NCI-H128 (cell line): ENCODE measurements around the gene SSBP3.
"Not testable (repeated sequence)": the region's sequence is repeated elsewhere in the genome, so short reads cannot be mapped to it uniquely, and the experiment has no call there.

Experiments used
- DNase-seq: peaks from one replicate; lab custom pipeline; 2025; ENCODE audit not compliant: unreplicated experiment; lab: John Stamatoyannopoulos, UW

SSBP3 gene

DNA sequence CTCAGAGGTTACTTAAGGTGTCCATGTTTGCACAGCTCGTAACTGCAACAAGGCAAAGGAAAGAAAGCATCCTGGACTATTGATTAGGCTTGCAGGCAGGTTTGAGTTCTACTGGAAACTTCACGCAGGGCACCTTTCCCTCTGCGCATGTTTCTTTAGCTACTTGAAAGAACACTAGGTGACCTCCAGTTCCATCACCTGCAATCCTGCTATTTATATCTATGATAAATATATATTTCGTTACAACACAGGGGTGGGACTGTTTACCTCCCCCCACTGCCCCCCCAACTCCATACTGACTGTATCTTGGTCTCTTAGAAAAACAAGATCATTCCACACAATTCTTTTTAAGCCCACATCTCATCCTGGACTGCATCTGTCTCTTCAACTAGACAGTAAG is 12.1 kb downstream of the SSBP3 start:
- no peak for DNase-seq

DNA sequence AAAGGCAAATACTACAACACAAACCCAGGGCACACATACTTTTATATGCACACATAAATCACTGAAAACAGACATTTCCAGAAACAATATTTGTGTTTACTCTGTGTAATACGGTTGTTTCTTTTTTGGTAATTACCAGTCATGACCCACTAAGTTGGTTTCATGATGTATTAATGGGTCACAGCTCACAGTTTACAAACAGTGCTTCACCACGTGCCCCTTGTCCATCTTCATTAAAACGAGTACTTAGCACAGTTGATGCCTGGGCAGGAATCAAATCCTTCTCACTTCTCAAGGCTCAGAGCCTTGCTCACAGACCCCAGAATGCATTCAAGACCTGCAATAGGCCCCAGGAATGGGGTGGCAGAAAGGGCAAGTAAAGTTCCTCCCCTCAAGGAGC is 13.8 kb downstream of the SSBP3 start:
- no peak for DNase-seq

DNA sequence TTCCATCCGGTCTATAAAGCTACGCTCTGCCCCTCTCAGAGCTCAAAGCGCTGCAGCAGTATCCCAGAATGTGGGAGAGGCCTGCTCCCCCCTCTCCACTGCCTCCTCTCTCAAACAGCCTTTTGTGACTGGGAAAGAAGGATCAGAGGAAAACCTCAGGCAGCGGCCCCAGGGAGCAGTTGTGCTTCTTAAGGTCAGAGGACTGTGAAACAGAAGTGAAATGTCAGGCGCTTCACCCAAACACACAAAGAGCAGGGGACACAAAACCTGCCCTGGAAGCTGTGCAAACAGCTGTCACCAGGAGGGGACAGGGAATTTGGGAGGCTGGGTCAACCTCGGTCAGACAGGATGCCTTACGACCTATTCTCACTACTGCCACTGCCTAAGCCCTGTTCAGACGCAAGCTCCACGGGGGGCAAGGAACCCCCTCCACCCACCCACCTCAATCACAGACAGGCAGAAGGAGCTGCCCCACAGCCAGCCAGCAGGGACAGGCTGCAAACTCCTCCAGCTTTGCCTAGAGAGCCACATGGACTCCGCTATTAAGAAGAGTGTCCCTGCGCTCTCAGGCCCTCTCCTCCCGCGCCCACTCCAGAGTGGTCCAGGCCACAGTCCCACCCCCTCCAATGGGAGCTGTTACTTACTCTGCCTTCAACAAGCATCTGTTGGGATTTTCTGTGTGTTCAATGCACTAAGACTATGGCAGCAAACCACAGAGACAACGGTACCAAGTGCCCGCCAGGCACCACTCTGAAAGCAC is 14.6 kb downstream of the SSBP3 start:
- no peak for DNase-seq

DNA sequence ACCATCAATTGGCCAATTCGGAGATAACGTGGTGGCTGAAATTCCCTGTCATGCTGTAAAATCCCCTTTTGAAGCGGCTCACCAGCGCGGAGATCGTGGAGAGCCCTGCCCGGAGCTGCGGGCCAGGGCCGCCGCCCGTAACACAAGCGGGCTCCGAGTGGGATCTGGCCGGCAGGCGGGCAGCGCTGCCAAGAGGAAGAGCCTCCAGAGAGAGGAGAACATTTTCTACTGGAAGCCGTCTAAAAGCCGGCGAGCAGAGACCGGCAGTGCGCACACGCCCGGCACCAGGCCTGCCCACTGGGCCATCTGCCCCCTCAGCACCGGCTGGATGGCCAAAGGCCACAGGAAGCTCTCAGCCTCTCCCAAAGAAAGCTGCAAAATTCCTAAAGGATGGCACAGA is 15.5 kb downstream of the SSBP3 start:
- no peak for DNase-seq

DNA sequence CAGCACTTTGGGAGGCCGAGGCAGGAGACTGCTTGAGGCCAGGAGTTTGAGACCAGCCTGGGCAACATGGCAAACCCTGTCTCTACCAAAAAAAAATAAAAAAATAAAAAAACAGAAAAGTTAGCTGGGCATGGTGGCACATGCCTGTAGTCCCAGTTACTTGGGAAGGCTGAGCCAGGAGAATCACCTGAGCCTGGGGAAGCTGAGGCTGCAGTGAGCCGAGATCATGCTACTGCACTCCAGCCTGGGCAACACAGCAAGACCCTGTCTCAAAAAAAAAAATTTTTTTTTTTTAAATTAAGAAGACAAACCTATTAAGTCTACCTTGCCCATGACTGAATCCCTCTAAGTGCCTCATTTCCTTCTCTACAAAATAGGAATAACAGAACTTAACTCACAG is 16.6 kb downstream of the SSBP3 start:
- DNase-seq = not testable (repeated sequence)

DNA sequence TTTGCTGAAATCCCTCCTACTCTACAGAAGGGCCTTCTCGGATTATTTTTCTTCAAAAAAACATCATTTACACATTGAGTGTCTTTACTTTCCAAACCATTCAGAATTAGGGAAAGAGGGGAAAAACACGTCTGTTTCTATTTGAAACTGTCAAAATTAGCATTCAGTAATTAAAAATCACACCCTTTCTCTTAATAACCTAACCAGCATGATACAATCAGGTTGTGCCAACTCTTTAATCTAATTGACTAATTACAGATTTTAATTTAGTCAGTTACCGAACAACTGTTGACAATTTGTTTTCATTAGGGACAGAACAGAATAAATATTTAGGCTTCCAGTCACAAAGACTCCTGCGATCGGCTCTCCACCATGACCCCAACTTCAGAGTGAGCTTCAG is 18.8 kb downstream of the SSBP3 start:
- no peak for DNase-seq

DNA sequence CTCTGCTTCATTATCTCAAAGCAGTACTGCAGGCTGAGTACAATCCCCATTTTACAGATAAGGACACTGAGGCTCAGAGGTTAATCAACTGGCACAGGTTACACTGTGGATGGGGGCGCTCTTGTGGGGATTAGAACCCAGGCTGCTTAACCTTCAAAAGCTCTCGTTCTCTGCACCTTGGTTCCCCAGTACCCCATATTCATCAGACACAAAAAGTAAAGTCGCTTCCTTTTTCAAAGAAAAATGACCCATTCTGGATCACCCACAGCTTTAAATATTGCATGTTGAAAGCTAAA is 20.5 kb downstream of the SSBP3 start:
- DNase-seq = no peak

DNA sequence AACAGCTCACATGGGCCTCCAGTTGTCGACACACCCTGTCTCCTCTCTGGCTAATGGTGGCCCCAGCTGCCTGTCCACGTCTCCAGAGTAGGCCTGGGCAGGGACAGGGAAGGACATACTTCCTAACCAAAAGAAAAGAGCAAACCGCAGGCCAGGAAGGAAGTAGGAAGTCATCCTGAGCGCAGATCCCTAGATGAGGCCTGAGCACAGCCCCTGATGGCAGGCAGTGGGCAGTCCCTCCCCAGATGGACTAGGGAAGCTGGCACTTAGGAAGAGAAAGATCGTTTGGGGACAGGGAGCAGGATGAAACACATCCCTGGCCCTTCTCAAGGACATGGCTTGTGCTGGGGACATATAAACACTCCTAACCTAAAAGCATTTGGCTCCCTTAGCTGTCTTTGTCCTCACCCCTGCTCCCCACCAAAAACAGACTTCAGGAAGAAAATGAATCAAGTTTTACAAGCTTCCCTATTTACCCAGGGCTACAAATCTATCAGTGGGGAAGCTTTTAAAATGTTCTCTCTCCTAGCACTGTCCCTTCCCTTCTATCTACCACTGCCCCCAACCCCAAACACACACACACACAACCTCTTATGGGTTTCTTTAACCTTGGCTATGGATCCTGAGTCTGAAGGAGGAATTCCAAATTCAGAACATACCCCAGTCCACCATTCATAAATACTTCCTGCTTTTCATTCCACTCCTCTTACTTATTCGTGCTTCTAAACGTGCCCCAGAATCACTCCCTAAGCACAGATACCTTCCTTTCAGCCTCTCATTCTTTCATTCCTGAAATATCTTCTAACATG is 21.1 kb downstream of the SSBP3 start:
- no peak for DNase-seq

DNA sequence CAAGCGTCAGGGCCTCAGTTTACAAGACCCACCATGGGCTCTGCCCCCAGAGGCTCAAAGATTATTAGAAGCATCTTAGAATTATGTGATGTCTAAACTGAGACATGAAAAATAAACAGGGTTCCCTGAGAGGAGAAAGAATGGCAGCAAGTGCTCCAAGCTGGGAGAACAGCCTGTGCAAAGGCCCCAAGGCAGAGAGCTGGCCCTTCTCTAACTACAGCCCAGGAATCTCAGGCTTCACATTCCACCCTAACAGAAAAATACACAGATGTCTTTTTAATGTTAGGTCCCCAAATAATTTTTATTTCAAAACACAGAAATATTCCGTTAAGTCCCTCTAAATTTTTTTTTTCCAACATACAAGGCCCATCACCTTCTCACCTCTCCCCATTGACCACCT is 21.7 kb downstream of the SSBP3 start:
- DNase-seq = no peak

DNA sequence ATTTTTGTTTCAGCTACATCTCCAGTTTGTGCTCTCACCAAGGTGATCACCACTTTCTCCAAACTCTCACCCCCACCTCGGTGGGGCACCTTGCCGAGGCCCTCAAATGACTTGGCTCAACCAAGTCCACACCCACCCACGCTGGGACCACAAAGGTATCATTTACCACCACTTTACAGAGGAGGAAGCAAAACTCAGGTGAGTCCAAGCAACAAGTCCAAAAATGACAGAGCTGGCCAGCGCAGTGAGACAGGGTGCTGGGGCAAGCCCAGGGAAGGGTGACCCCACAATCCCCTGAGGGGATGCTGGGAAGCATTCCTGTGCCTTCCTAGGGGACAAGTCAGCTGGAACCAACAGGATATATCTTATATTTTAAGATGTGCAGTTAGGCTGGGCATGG is 24.7 kb downstream of the SSBP3 start:
- DNase-seq = no peak

DNA sequence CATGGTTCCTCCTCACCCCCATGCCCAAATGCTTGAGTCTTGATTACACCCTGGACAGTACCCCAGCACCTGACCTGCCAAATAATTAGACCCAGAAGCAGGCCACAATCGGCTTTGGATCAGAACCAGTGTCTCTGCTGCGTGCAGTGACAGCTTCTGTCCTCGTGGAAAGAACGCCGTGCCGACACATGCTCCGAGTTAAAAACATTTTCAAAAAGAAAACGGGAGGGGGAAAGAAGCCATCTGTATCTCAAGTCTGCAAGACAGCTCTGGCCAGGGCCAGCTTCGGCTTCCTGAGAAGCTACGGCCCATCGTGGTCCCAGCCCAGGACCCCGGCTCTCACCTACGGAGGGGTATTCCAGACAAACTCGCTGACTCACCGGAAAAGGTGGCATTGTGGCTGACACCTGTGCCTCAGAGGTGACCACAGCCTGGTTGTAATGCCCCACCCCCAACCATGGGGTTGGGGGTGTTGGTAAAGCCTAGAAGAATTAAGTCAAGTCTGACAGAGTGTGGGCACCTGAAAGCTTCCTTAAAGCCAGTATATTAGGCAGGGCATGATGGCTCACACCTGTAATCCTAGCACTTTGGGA is 25.8 kb downstream of the SSBP3 start:
- no peak for DNase-seq

DNA sequence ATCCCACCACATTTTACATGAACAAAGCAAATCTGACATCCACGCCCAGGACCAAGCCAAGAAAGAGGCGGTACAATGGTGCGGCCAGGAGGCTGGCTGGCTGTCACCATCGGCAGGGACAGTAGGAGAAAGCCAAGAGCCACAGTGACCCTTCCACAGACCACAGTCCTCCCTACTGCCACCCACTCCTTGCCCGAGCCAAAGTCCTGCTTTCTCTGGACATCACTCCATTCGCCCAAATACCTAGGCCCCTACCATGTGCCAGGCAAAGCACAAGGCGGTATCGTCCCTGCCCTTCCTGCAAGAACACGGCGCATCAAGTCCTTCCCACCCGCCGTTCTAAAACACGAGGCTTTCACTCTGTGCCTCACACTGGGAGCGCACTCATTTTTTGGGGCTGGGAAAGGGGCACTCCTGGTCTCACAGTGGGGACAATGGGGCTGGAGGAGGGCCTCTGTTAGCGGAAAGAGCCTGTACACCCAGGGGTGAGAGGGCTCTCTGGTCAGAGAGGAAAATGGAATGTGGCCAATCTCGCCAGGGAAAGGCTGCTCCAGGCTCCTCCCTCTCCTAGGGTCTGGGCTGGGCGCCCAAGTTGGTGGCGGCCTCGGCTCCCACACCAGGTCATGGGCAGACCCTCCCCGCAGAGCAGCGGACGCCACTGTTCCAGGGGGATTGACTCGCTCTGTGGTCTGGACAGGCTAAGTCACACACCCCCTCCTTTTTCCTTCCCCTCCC is 26.5 kb downstream of the SSBP3 start:
- DNase-seq = no peak

DNA sequence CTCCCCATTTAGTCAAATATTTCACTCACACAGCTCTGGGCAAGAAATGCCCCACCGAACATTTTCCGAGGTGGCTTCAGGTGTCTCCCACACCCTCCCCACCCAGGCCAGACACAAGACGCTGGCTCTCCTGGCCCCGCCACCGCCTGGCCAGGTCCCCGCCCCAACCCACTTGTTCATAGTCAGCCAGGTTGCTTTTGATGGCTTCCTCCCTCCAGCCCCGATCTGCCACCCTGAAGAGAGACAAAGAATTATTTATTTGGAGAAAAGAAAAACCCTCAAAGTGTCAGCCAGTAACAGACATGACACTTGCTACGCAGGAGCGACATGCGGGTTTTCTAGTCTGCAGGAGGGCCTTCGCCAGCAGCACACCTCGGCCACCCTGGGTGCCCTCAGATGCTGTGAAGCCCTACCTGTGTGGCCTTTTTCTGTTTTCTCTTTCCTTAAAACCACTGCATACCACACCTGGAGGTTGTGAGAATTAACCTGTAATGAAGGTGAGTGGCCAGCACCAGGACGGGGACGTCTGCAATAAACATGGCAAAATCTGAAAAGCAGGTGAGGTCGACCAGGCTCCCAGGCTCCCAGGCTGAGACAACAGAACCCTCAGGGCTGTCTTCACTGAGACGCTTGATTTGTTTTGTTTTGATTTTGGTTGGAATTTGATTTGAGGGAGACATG is 27.2 kb downstream of the SSBP3 start:
- DNase-seq = no peak

DNA sequence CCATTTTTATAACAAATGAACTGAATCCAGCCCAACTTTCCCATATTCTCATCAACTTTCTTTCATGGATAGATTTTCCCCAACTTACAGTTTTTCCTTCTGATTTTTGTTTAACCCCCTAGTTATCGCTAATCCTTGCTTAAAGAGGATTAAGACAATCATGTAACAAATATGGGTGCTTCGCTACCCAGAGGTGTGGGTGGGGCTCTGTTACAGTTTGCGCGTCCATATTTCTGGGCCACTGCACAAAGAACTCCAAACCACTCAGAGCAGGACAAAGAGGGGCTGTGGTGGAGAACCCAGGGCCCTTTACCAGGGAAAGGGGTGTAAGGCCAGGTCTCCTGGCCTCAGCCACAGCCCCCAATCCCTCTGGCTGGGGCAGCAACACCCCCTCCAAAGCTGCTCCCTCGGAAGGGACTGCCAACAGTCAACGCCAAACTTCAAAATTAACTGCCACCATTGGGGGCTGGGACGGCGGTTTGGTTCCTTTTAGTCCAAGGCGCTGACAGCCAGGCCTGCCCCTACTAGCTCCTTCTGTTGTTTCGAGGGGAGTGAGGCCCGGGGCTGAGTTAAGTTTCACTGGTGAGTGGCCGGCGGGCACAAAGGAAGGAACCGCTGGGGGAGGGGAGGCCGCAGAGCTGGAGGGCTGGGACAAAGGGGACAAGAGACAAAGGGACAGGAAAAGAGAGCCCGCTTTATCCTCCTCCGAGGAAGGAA is 27.9 kb downstream of the SSBP3 start:
- DNase-seq = no peak

DNA sequence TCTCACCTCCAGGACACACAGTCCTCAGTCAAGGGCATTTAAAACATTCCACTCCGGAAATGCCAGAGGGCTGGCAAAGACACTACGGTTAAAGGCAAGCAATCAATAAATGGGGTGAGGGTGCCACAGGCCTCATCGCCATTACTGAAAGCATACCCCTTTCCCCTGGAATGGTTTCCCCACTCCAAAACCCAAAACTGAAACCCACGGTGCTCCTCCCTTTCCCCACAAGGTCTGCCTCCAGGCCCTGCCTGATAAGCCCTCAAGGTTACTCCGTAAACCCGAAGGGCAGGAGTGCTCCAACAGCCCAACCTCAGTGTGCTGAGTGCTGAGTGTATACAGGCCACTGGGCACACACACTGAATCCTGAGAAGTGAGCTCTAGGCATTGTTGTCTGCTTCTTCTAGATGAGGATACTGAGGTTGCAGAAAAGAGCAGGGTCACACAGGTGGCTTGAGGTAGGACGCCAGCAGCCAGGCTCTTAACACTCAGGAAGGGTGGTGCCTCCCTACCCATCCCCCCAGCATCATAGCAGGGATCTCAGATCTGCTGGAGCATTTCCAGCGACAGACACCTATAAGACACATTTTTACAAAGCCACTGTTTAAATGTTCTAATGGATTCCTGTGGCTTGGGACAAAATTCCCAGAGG is 29.0 kb downstream of the SSBP3 start:
- no peak for DNase-seq

DNA sequence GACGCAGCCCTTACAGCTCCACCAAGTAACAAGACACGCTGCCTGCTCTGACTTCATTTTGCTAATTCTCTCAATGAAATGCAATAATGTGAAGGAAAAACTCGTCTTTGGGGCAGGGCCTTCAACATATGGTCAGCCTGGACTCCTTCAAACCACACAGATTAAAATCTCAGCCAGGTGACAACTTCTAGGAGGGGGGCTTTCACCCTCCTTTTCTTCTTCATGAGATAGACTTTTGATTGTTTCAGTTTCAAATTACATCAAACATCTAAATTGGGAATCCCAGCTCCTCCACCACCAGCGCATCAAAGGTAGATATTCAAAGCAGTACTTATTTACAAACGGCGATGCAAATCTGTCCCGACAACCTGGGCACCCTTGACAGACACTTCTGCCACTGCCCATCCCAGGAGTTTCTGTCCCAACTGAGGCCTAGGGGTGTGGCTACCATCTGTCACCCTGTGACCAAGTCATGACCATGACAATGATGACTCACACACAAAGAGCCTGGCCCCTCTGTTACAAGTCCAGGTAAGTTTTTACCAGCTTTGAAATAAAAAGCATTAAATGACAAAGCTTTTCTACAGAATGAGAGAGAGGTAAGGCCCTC is 29.7 kb downstream of the SSBP3 start:
- no peak for DNase-seq

DNA sequence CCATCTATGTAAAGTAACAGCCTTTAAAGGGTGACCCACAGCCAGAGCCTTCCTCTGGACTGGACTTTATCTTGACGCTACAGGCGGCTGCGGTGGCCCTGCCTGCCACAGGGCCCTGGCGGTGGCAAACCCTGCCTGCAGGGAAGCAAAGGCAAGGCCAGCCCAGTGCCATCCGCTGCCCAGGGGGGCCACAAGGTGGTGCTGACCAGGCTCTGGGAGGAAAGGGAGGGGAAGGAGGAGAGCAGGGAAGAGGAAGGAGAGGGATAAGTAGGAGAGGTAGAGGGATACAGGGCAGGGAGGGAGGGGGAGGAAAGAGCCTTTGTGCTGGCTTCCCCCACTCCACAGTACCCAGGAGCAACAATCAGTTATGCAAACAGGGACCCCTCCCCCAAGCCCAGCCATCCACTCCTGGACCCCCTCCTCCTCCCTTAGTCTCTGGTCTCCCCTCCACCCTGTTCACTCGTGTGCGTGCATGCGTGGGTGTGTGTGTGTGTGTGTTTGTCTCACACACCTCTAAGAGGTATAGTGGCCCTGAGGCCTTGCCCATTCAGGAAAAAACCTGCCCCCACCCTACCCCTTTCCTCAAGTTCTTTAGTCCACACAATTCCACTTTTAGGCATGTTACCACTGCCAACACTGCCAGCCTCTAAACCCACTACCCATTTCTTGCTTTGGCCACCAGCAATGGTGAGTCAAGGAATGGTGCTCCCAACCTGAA is 30.3 kb downstream of the SSBP3 start:
- DNase-seq = no peak

DNA sequence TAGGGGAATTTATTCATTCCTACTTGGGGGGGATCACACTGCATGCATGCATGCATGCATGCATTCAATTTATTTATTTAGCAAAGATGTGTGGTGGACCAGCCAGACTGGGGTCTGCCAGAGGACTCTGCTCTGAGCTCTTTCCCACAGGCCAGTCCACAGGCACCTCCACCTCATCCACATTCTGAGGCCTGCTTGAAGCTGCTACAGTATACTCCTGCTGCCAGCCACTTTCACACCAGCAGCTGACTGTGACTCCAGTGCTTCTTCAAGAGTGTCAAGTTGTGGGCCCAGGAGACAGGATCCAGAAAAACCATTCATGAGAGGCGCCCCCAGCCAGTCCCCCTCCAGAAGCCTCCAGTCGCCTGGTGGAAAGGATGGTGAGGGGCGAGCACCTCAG is 30.9 kb downstream of the SSBP3 start:
- no peak for DNase-seq

DNA sequence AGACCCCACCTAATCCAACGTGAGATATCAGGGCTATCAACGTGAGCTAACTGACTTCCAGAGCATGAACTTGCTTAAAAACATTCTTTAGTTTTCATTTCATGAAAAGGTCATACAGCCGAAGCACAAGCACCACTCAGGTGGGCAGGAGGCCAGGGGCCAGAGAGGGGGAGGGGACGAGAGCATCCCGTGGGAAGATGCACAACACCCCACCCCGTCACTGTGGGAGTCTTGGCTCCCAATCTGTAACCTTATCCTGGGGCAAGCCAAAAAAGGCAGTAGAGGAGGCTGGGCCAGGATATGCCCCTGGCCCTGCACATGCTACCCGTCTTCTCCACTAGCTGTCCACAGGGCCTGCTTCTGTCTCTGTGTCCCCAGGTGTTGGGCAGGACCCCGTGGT is 31.4 kb downstream of the SSBP3 start:
- no peak for DNase-seq
